ENCODE data around the gene MAZ. TPM values are rescaled to one million over a fixed set of nuclear protein-coding genes. Genes with fewer than 3 reads are reported as not detected.
"Not testable (repeated sequence)": the region's sequence is repeated elsewhere in the genome, so short reads cannot be mapped to it uniquely, and the experiment has no call there.

Gene MAZ
- polyA plus RNA-seq, 1 of the 3 experiments (the other 2 are of a cell fraction), result 163 TPM

- TF ChIP-seq RAD21 (IDR thresholded peaks at IDR 0.05; ENCODE audit: low read length) (no peak), NRF1 (IDR thresholded peaks at IDR 0.05; ENCODE audit: low read depth, low read length) (no peak), EZH2phosphoT487 (IDR thresholded peaks at IDR 0.05; ENCODE audit: borderline replicate concordance, low read depth) (no peak), YY1 (IDR thresholded peaks at IDR 0.05; ENCODE audit: low read depth) (no peak), MEF2A (IDR thresholded peaks at IDR 0.05; ENCODE audit: borderline replicate concordance, low read depth) (no peak), MXI1 (IDR thresholded peaks at IDR 0.05; ENCODE audit: low read depth, low read length) (no peak), PBX3 (IDR thresholded peaks at IDR 0.05) (no peak)
- TF ChIP-seq, protein P1, sequence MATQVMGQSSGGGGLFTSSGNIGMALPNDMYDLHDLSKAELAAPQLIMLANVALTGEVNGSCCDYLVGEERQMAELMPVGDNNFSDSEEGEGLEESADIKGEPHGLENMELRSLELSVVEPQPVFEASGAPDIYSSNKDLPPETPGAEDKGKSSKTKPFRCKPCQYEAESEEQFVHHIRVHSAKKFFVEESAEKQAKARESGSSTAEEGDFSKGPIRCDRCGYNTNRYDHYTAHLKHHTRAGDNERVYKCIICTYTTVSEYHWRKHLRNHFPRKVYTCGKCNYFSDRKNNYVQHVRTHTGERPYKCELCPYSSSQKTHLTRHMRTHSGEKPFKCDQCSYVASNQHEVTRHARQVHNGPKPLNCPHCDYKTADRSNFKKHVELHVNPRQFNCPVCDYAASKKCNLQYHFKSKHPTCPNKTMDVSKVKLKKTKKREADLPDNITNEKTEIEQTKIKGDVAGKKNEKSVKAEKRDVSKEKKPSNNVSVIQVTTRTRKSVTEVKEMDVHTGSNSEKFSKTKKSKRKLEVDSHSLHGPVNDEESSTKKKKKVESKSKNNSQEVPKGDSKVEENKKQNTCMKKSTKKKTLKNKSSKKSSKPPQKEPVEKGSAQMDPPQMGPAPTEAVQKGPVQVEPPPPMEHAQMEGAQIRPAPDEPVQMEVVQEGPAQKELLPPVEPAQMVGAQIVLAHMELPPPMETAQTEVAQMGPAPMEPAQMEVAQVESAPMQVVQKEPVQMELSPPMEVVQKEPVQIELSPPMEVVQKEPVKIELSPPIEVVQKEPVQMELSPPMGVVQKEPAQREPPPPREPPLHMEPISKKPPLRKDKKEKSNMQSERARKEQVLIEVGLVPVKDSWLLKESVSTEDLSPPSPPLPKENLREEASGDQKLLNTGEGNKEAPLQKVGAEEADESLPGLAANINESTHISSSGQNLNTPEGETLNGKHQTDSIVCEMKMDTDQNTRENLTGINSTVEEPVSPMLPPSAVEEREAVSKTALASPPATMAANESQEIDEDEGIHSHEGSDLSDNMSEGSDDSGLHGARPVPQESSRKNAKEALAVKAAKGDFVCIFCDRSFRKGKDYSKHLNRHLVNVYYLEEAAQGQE (IDR thresholded peaks at IDR 0.05; ENCODE audit: low read depth, low read length), result no peak
- H3K27me3 ChIP-seq (ENCODE audit: insufficient read depth), result peaks cover 7% of the 10 kb centered on the region; the same call in 1 of the 2 replicates
- no peaks in the 10 kb centered on the region for H3K4me1 ChIP-seq (ENCODE audit: control insufficient read depth in 1 of 2, insufficient read depth in 2 of 2, low read depth in 1 of 2, low read length in 1 of 2)
- H4K20me1 ChIP-seq (ENCODE audit: insufficient read depth), result no peaks in the 10 kb centered on the region
- no peak overlapping the region for H3K4me2 ChIP-seq
- H3K9me2 ChIP-seq, result no peaks in the 10 kb centered on the region
- no peaks in the 10 kb centered on the region for H3F3A ChIP-seq (replicated peaks; ENCODE audit: insufficient read depth)
- H3K27ac ChIP-seq (ENCODE audit: low read depth in 2 of 2, low read length in 1 of 2), result no peak overlapping the region
- H3K79me2 ChIP-seq (ENCODE audit: insufficient read depth), result no peaks in the 10 kb centered on the region
- H3K9ac ChIP-seq, result no peak overlapping the region
- no peak overlapping the region for H2AFZ ChIP-seq (ENCODE audit: low read depth)
- WGBS (ENCODE audit: low lambda C conversion rate), result 51% methylated on average over 9 of the region's 10 CpGs
- POLR2A ChIA-PET, result no interaction called here
- DNase-seq, result no peak
- no peaks in the 10 kb centered on the region for H3K9me3 ChIP-seq
- no peaks in the 10 kb centered on the region for H3K36me3 ChIP-seq (replicated peaks in 1 of 2; ENCODE audit: control insufficient read depth in 1 of 2, insufficient read depth in 2 of 2, low read length in 1 of 2)
- no peak overlapping the region for H3K4me3 ChIP-seq (ENCODE audit: low read depth in 2 of 2, low read length in 1 of 2)
- CTCF ChIA-PET, result interaction anchor here (2.6 to 4.5 kb wide), 2 partner anchors 11 to 50 kb away, joined by 6 to 22 read pairs; partner anchors contain the start of gene KIF22
Measured at GRCh38 chr16:29779474-29779873, 26.9 kb upstream of the MAZ start.

DNA sequence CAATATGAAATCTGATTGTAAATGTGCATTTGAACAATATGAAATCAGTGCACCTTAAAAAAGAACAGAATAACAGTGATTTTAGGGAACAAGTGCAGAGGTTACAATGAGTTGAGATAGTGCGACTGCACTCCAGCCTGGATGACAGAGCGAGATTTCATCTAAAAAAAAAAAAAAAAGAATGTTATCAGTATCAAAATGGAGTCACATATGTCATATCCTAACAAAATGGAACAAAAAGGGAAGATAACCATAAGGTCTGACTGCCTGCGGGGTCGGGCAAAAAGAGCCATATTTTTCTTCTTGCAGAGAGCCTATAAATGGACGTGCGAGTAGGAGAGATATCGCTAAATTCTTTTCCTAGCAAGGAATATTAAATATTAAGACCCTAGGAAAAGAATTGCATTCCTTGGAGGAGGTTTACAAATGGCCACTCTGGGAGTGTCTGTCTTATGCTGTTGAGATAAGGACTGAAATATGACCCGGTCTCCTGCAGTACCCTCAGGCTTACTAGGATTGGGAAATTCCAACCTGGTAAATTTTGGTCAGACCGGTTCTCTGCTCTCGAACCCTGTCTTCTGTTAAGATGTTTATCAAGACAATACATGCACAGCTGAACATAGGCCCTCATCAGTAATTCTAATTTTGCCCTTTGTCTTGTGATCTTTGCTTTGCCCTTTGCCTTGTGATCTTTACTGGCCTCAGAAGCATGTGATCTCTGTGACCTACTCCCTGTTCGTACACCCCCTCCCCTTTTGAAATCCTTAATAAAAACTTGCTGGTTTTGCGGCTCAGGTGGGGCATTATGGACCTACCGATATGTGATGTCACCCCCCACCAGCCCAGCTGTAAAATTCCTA is 23.0 kb upstream of the MAZ start:
- H3K27me3 ChIP-seq (ENCODE audit: insufficient read depth); H3F3A ChIP-seq (replicated peaks; ENCODE audit: insufficient read depth); H3K9me2 ChIP-seq; H3K4me2 ChIP-seq; H3K4me3 ChIP-seq (ENCODE audit: low read depth in 2 of 2, low read length in 1 of 2); H2AFZ ChIP-seq (ENCODE audit: low read depth); H3K79me2 ChIP-seq (ENCODE audit: insufficient read depth); DNase-seq; H4K20me1 ChIP-seq (ENCODE audit: insufficient read depth); CTCF ChIA-PET; H3K9ac ChIP-seq; H3K4me1 ChIP-seq (ENCODE audit: control insufficient read depth in 1 of 2, insufficient read depth in 2 of 2, low read depth in 1 of 2, low read length in 1 of 2); H3K9me3 ChIP-seq; H3K27ac ChIP-seq (ENCODE audit: low read depth in 2 of 2, low read length in 1 of 2); H3K36me3 ChIP-seq (replicated peaks in 1 of 2; ENCODE audit: control insufficient read depth in 1 of 2, insufficient read depth in 2 of 2, low read length in 1 of 2): not testable (repeated sequence)
- WGBS (ENCODE audit: low lambda C conversion rate), result 58% methylated on average over 13 of the region's 13 CpGs
- POLR2A ChIA-PET, result interaction anchor here (0.7 kb wide), 1 partner anchor 23 kb away, joined by 3 read pairs; the partner anchor contains the start of gene MAZ
